Stimulated activated CD4-positive, alpha-beta T cell treated with anti-CD3 and anti-CD28 coated beads, Interleukin-12 subunit alpha, Interleukin-12 subunit beta, amount 100 ng/mL, for 48 hours (primary cell): ENCODE measurements around the gene SHANK1.

ENCODE experiments used
- DNase-seq, 3 donors: peaks; one replicate each; pipeline ENCODE4 v3.0.0-alpha.2; 2020; ENCODE audit warnings: low read depth in 2 of 3, low spot score in 1 of 3

SHANK1 gene

GRCh38 chr19:50693064-50693975, 26.3 kb downstream of the SHANK1 start:
- DNase-seq, result no peak

- no peak for DNase-seq
These were observed 29.2 kb downstream of the SHANK1 start for GRCh38 chr19:50690439-50690838.

DNA sequence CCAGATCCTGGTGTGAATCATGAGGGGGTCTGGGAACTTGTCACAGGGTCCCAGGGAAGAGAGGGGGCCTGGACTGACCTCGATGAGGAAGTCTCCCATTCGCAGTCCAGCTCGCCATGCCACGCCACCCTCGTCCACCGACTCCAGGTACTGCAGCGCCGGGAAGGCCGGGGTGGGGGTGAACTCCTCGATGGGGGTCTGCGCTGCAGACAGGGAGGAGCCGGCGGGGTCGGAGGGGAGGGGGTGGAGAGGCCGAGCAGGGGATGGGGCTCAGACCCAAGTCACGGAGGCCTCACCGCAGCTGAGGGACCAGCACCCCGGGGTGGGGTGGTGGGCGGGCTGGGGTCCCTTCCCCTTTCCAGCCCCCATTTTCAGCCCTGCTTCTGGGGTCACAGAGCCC, 30.8 kb downstream of the SHANK1 start:
- no peak for DNase-seq

DNA sequence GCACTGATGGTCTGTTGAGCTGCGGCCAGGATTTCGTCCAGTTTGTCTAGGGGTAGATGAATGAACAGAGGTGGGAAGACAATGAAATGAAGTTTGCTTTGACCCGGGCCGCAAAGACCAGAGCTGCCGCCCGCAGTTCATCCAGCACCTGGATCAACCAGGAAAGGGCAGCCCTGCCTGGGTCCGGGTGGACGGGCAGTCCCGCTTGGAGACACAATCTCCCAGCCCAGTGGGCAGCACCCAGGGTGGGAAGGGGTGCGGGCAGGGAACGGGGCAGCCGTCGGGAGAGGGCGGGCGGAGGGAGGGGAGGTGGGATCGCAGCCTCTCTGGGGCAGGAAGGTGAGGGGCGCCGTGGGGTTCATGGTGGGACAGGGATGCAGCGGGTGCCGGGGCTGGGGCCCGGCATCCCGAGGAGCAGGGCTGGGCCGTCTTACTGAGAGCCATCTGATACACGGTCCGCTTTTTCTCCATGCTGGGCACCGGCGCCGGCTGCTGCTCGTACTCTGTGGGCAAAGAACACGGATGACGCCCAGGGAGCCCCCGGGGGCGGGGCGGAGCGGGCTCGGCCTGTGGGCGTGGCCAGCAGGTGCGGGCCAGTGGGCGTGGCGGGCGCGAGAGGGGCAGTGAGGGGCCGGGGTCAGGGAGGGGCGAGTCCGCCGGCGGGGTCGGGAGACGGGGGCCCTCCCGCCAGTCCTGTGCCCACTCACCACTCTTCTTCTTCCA, 33.1 kb downstream of the SHANK1 start:
- DNase-seq, result no peak

DNA sequence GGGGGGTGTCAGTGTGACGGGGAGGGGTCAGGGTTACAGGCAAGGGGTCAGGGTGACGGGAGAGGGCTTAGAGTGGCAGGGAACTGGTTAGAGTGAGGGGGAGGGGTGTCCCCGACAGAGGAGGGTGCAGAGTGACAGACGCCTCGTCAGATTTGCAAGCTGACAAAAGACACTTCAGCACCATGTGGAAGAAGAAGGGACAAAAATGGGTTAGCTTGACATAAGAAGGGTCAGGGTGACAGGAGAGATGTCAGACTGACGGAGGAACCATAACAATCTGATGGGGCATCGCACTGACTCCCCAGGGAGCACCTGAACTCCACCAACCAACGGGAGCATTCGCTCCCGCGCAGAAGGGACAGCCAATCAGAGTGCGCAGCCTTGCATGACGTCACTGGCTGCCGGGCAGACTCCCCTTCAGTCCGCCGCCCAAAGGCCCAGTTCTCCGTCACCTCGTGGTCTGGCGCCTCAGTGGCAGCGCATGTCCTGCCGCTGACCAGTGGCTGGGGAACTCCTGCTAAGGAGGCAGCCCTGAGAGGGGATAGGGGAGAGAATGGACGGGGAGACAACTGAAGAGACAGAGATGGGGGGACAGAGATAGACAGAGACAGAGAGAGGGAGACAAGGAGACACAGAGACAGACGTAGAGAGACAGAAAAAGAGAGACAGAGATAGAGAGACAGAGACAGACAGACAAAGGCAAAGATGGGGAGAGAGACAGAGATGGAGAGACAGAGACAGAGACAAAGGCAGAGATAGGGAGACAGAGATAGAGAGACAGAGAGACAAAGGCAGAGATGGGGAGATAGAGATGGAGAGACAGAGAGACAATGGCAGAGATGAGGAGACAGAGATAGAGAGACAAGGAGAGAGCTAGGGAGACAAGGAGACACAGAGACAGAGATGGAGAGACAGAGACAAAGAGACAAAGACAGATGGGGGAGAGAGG, 40.2 kb downstream of the SHANK1 start:
- peak; percentile 63 to 83 (median 74) for DNase-seq

DNA sequence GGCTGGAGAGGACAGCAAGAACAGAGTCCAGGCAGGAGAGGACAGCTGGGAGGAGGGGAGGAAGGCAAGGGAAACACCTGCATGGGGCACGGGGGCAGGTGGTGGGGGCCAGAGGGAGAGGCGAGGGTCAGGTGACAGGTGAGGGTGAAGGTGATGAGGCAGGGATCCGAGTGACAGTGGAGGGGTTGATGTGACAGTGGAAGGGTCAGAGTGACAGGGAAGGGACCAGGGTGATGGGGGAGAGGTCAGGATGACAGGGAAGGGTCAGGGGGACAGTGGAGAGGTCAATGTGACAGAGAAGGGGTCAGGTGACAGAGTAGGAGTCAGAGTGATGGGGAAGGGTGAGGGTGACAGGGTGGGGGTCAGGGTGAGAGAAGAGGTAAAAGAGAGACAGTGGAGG, 41.3 kb downstream of the SHANK1 start:
- no peak for DNase-seq

- no peak for DNase-seq
These were observed 42.0 kb downstream of the SHANK1 start for GRCh38 chr19:50677636-50678035.

DNA sequence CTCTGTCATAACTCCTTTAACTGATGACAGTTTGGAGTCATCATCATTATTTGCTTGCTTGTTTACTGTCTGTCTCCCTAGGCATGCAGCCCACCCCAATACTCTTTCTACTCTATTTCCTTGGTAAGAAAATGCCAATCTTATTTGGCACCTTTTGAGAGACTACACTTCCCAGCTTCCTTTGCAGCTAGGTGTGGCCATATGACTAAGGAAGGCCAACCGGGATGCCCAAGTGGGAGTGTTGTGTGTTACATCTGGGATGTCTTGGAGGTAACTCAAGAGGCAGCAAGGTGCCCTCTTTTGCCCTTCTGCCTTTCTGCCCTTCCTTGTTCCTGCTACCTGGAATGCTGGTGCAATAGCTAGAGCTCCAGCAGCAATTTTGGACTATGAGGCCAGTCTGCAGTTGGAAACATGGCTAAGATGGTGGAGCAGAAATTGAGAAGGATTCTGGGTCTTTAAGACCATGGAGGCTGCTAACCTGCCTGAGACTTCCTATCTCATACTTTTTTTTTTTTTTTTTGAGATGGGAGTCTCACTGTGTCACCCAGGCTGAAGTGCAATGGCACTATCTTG, 42.9 kb downstream of the SHANK1 start:
- no peak for DNase-seq

GRCh38 chr19:50673118-50673517, 46.5 kb downstream of the SHANK1 start:
- DNase-seq, result no peak

DNA sequence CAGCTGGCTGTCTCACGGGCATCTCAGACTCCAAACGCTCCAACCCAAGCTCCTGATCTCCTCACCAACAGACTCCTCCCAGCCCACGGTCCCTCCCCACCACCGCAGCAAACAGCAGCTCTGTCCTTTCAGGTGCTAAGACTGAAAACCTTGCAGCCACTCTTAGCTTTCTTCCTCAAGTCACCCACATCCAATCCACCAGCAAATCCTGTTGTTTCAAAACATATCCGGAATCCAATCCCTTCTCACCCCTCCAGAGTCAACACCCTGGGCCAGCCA, 49.6 kb downstream of the SHANK1 start:
- no peak for DNase-seq

DNA sequence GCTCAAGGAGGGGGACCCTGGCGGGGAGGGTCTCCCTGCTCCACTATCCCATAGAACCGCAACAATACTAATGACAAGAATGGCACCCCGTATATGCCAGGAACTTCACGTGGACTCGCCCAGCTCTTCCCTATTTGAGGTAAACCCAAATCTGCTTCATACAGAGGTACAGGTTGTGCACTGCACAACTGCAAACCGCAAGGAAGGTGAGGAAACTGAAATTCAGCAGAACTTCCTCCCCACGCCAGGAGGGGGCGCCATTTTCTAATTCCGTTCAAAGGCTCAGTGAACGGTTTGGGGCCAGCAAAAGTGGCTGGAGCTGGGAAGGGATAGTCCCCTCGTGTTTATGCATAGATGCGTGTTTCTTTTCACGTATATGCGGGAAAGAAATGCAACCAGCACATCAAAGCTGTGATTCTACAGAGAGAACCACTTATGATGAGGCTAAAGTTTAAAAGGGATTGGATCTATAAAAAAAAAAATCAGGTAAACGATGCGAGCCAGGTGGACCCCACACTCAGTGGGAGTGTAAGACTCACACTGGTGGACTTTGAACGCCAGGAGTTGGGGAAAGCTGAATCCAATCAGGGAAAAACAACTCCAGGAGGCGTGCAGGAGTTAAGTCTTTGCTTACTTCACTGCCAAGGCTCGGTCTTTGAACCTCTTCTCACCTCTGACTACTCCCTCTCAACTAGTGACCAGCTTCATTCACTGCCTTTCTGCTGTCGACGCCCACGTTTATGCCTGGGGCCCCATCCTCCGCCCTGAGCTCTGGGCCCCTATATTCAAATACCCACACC, 50.1 kb downstream of the SHANK1 start:
- peak; percentile 19 to 45 (median 27) for DNase-seq

DNA sequence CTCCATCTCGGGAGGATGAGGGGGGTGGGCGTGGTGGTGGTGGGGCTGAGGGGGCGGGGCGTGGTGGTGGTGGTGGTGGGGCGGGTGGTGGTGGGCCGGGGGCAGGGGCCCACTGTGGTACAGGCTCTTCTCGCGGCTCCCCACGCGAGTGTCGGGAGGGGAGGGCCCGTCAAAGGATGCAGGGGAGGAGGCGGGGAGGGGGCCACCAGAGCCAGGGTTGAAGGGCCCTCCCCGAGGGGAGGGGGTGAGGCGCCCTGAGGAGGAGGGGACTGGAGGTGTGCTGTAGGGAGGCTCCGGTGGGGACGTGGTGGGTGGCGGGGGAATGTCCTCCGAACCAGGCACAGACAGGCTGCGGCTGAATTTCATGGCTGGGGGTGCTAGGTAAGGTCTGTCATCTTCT, 50.7 kb downstream of the SHANK1 start:
- no peak for DNase-seq

DNA sequence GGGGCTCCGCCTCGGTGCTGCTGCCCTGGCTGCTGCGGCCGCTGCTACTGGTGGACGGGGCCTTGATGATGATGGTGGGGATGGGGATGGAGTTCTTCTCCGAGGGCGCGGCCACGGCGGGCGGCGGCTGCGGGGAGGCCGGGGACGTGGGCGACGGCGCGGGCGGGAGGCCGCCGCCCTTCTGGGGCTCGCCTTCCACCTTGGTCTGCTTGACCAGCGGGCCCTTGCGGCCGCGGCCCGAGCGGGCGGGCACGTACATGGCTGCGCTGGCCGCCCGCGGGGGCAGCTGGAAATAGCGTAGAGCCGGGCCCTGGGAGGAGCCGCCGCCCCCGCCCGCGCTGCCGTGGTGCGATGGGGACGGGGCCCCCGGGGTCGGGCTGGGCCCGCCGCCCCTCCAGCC, 51.2 kb downstream of the SHANK1 start:
- no peak for DNase-seq

DNA sequence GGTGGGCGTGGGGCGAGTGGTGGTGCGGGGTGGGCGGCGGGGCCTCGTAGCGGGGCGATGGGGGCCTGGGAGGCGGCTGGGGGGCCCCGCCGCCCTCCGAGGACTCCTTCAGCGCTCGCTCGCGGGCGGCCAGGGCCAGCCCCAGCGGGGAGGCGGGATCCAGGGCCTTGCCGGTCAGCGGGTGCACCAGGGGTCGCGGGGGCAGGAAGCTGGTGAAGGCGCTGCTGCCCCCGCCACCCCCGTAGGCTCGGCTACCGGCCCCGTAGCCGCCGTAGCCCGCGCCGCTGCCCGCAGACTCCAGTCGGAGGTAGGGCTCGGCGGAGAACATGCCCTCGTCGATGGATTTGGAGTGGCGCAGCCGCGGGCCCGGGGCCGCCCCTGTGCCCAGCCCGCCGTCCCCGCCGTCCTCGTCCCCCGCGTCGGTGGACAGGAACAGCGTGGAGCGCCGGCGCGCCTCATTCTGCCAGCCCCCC, 51.8 kb downstream of the SHANK1 start:
- DNase-seq, result no peak

- DNase-seq, result no peak
These were observed 52.3 kb downstream of the SHANK1 start for GRCh38 chr19:50667177-50667758.

GRCh38 chr19:50666346-50667176, 53.0 kb downstream of the SHANK1 start:
- DNase-seq, result no peak

- DNase-seq, result no peak
These were observed 55.4 kb downstream of the SHANK1 start for GRCh38 chr19:50664204-50664603.

GRCh38 chr19:50663482-50663790, 56.2 kb downstream of the SHANK1 start:
- DNase-seq, result no peak
